Left ventricle myocardium inferior (tissue), 1 donor: ENCODE results near the gene SDF4. TPM values are rescaled to one million over a fixed set of nuclear protein-coding genes. Genes with fewer than 3 reads are reported as not detected.

Source experiments
- DNase-seq: peaks from one replicate; pipeline ENCODE4 v3.0.0-alpha.2; 2020
- H3K27ac ChIP-seq: fragments of 200-600 bp; replicated peaks from 2 replicates; pipeline ENCODE4 v1.8.0; 2021
- H3K27me3 ChIP-seq: fragments of 200-600 bp; 2 replicates; pipeline ENCODE4 v1.8.0; 2021; ENCODE audit warnings: low read depth
- H3K36me3 ChIP-seq: fragments of 200-600 bp; 2 replicates; pipeline ENCODE4 v1.8.0; 2021
- H3K4me1 ChIP-seq: fragments of 200-600 bp; 2 replicates; pipeline ENCODE4 v1.8.0; 2021
- H3K4me3 ChIP-seq: fragments of 200-600 bp; 2 replicates; pipeline ENCODE4 v1.8.0; 2021; ENCODE audit warnings: mild to moderate bottlenecking, moderate library complexity
- H3K9me3 ChIP-seq: fragments of 200-600 bp; replicated peaks from 2 replicates; pipeline ENCODE4 v1.8.0; 2021
- intact Hi-C: fragments of 100-400 bp; cut with micrococcal nuclease; formaldehyde crosslinking; loops from one replicate; pipeline ENCODE4 v1.11.0; 2022
- total RNA-seq: library from RNA; stranded (reverse); fragmentation: NEBNext Ultra II Directional; extraction: Animal tissue kit (Norgen Biotek cat#: 25700); gene quantifications from one replicate; pipeline ENCODE4 v1.2.1, GENCODE V29; 2021
- TF ChIP-seq, protein P1 (sequence below): fragments of 200-600 bp; IDR thresholded peaks from 2 replicates; pipeline ENCODE4 v1.8.0; 2021; ENCODE audit warnings: antibody characterized with exemption, mild to moderate bottlenecking, borderline replicate concordance
- donor health status: DM: no; HTN: yes; CAD: no; lungs with severe emphysema.

The SDF4 gene
- total RNA-seq, 1 donor from 2014 or later = 114 TPM

- Histone ChIP-seq H3K4me1 (peaks cover 31% of the 10 kb centered on the region), H3K9me3 (no peaks in the 10 kb centered on the region), H3K27me3 (peaks cover 62% of the 10 kb centered on the region), H3K27ac (no peak overlapping the region), H3K4me3 (peak overlapping the region; percentile 50), H3K36me3 (no peaks in the 10 kb centered on the region)
- peak; percentile 13 for DNase-seq
- TF ChIP-seq, protein P1, sequence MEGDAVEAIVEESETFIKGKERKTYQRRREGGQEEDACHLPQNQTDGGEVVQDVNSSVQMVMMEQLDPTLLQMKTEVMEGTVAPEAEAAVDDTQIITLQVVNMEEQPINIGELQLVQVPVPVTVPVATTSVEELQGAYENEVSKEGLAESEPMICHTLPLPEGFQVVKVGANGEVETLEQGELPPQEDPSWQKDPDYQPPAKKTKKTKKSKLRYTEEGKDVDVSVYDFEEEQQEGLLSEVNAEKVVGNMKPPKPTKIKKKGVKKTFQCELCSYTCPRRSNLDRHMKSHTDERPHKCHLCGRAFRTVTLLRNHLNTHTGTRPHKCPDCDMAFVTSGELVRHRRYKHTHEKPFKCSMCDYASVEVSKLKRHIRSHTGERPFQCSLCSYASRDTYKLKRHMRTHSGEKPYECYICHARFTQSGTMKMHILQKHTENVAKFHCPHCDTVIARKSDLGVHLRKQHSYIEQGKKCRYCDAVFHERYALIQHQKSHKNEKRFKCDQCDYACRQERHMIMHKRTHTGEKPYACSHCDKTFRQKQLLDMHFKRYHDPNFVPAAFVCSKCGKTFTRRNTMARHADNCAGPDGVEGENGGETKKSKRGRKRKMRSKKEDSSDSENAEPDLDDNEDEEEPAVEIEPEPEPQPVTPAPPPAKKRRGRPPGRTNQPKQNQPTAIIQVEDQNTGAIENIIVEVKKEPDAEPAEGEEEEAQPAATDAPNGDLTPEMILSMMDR = no peak
- intact Hi-C loops = no loop called here
These were observed 25.9 kb downstream of the SDF4 start for GRCh38 chr1:1205769-1206375.

DNA sequence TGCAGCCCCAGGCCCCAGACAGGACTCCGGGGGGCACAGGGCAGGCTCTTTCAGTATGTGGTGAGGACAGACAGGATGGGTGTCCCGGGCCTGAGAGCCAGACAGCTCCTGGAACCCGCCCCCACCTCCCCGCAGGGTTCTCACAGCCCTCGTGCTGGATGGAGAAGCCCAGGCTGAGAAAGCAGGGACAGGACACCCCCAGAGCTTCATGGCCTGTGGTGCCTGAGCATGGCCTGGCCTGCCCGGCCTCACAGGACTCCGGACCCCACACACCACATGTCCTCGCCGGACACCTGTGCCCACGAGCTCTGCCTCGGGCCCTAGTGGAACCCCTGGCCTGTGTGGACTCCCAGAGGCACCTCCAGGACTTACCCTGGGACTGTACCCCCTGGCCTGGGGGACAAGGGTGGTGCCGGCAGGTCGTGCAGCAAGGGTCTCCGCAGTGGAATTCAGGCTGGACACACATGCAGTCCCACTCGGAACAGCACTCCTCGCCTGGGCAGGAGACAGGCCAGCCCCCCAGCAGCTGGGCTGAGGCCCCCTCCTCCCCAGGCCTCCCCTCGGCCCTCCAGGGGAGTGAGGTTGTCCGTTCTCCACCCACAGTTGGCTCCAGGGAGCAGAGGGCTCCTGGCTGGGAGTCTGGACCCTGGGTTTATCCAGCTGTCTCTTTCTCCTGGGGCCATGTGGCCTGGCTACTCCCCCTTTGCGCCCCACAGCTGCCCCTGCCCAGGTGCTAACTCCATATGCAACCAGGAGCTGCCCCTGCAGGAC, 26.6 kb downstream of the SDF4 start:
- H3K36me3 ChIP-seq = no peaks in the 10 kb centered on the region
- peaks cover 38% of the 10 kb centered on the region for H3K4me1 ChIP-seq
- intact Hi-C loops = no loop called here
- peak; percentile 7 for DNase-seq
- H3K27ac ChIP-seq = no peak overlapping the region
- TF ChIP-seq, protein P1 = no peak
- H3K4me3 ChIP-seq = no peak overlapping the region
- H3K27me3 ChIP-seq = peaks cover 69% of the 10 kb centered on the region
- no peaks in the 10 kb centered on the region for H3K9me3 ChIP-seq

GRCh38 chr1:1204425-1204920, 27.3 kb downstream of the SDF4 start:
- DNase-seq = peak; percentile 6
- H3K4me1 ChIP-seq = peaks cover 40% of the 10 kb centered on the region
- TF ChIP-seq, protein P1 = no peak
- peaks cover 71% of the 10 kb centered on the region for H3K27me3 ChIP-seq
- no peak overlapping the region for H3K27ac ChIP-seq
- no peak overlapping the region for H3K4me3 ChIP-seq
- intact Hi-C loops = no loop called here
- H3K36me3 ChIP-seq = no peaks in the 10 kb centered on the region
- no peaks in the 10 kb centered on the region for H3K9me3 ChIP-seq

DNA sequence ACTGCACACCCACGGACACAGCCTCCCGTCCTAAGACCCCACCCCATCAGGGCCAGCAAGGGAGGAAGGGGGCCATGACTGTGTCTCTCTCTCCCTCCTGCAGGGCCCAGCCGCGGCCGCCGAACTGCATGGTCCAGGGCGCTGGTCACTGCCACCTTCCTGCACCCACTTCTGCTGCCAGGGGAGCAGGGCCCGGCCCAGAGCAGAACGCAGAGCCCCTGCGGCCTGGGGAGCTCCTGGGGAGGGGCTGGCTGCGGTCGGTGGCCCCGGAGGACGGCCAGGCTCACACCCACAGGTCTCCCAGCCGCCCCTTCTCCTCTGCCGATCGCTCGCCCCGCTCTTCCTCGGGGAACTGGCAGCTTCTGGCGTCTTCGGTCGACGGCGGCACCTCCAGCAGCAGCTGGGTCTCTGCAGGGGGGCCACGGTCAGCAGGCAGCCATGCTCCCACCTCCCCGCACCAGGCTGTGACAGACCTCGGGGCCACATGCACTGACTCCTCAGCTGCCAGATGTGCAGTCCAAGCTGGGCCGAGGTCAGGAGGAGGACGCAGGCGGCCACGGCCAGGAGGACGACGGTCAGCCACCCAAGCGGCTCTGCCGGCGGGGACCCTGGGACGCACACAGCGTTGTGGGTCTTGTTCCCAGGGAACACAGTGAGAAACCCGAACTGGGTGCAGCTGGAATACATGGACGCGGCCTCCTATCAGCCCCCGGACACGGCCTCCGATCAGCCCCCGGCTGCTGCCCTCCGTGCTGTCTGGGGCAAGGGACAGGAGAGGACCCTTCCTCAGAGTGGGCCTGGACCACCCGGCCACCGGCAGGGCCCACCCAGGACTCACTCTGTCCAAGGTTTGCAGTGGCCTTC, 28.0 kb downstream of the SDF4 start:
- H3K27me3 ChIP-seq = peaks cover 71% of the 10 kb centered on the region
- no peaks in the 10 kb centered on the region for H3K36me3 ChIP-seq
- DNase-seq = peak; percentile 11
- H3K27ac ChIP-seq = no peak overlapping the region
- peaks cover 40% of the 10 kb centered on the region for H3K4me1 ChIP-seq
- TF ChIP-seq, protein P1 = no peak
- H3K4me3 ChIP-seq = no peak overlapping the region
- intact Hi-C loops = no loop called here
- H3K9me3 ChIP-seq = no peaks in the 10 kb centered on the region

GRCh38 chr1:1202831-1203560, 28.8 kb downstream of the SDF4 start:
- TF ChIP-seq, protein P1 = no peak
- Histone ChIP-seq H3K36me3 (no peaks in the 10 kb centered on the region), H3K27me3 (peaks cover 63% of the 10 kb centered on the region), H3K4me3 (no peak overlapping the region), H3K9me3 (no peaks in the 10 kb centered on the region), H3K27ac (no peak overlapping the region), H3K4me1 (peaks cover 33% of the 10 kb centered on the region)
- DNase-seq = peak; percentile 11
- intact Hi-C loops = no loop called here
